Spleen (tissue), 7 donors: Measurements from ENCODE around the gene RNF150.

Source experiments
- POLR2A ChIP-seq, 3 donors: fragments of 450-650 bp; IDR thresholded peaks; one replicate each; pipeline ENCODE4 v1.5.1; 2017; ENCODE audit warnings: antibody characterized with exemption in 3 of 3, mild to moderate bottlenecking in 1 of 3
- TF ChIP-seq, protein P1 (sequence below), 11 experiments: fragments of 200-600 bp in 7 of 11; fragments of 450-650 bp in 4 of 11; sonication (generic) in 4 of 11; IDR thresholded peaks in 8 of 11; conservative IDR thresholded peaks in 3 of 11; 1 replicate in 7 of 11; 2 replicates in 4 of 11; pipeline versions ENCODE4 v1.4.0 to v1.8.0; 2016 to 2021; ENCODE audit warnings: antibody characterized with exemption in 11 of 11, inconsistent platforms in 4 of 11, mild to moderate bottlenecking in 1 of 11
- donor health status: DM: no; HTN: no; CAD: no; lungs with moderate emphysema.
- donor health status: DM: no; HTN: no; CAD: no.
- donor health status: DM: no; HTN: no; CAD: no.

DNA sequence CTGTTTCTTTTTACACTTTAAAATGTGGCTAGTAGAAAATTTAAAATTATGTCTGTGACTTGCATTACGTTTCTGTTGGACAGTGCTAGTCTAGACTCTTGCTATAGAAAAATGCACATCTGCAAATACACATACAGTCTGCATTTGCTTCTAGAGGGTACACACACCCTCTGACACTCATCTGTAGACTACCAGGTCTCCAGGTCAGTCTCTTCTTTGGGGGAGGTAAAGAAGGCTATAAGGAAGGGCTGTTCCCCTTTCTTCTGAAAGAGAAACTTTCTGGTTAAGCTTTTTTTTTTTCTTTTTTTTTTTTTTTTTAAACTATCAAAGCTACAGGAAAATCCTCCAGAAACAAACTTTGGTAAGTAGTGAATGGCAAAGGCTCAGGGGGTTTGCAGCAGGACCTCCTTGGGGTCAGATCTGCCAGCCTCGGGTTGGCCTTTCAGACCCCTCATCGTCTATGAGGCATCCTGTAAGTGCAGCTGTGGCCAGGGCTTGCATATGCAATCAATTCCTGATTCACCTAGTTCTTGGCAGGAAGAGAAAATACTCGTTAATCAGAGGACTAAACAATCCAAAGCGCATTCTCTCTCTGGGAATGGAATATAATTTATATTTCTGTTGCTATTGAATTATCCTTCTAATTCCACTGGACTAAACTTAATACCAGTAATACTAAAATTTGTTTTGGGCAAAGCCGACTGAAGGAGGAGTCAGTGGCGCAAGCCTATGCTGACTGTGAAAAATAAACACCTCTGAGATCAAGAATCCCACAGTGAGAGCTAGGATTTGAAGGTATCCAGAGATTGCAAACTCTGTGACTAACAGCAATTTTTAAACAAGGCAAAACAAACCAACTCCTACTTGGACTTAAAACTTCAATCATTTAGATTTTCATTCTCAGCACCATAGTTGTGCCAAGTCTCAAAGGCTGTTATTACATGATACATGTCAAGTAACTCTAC lies 267.7 kb downstream of the RNF150 start:
- TF ChIP-seq, protein P1, sequence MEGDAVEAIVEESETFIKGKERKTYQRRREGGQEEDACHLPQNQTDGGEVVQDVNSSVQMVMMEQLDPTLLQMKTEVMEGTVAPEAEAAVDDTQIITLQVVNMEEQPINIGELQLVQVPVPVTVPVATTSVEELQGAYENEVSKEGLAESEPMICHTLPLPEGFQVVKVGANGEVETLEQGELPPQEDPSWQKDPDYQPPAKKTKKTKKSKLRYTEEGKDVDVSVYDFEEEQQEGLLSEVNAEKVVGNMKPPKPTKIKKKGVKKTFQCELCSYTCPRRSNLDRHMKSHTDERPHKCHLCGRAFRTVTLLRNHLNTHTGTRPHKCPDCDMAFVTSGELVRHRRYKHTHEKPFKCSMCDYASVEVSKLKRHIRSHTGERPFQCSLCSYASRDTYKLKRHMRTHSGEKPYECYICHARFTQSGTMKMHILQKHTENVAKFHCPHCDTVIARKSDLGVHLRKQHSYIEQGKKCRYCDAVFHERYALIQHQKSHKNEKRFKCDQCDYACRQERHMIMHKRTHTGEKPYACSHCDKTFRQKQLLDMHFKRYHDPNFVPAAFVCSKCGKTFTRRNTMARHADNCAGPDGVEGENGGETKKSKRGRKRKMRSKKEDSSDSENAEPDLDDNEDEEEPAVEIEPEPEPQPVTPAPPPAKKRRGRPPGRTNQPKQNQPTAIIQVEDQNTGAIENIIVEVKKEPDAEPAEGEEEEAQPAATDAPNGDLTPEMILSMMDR (IDR thresholded peaks at IDR 0.05 in 8 of 11, conservative IDR thresholded peaks at IDR 0.05 in 3 of 11) = no peak
- no peak for TF ChIP-seq POLR2A (IDR thresholded peaks at IDR 0.05)
